Smooth muscle cell (in vitro differentiated cells): ENCODE measurements around the gene CD80. TPM values are rescaled to one million over a fixed set of nuclear protein-coding genes. Genes with fewer than 3 reads are reported as not detected.

Experiments used
- DNase-seq: peaks from one replicate; lab custom pipeline; 2025; ENCODE audit not compliant: unreplicated experiment; lab: John Stamatoyannopoulos, UW
- H2AFZ ChIP-seq: fragments of 200-600 bp; sonication (generic); 2 replicates; pipeline ENCODE4 v1.6.0; 2016; ENCODE audit warnings: antibody characterized with exemption, low read depth, mild to moderate bottlenecking
- H3F3A ChIP-seq: fragments of 200-600 bp; sonication (generic); 2 replicates; pipeline ENCODE4 v1.6.0; 2017; ENCODE audit warnings: antibody characterized with exemption, low read depth
- H3K27ac ChIP-seq: fragments of 200-600 bp; sonication (generic); 2 replicates; pipeline ENCODE4 v1.5.1; 2016; ENCODE audit warnings: low read depth, mild to moderate bottlenecking
- H3K27me3 ChIP-seq: fragments of 200-600 bp; sonication (generic); 2 replicates; pipeline ENCODE4 v1.6.1; 2016; ENCODE audit warnings: low read depth, mild to moderate bottlenecking
- H3K36me3 ChIP-seq: fragments of 200-600 bp; sonication (generic); 2 replicates; pipeline ENCODE4 v1.5.1; 2016; ENCODE audit warnings: low read depth
- H3K4me1 ChIP-seq: fragments of 200-600 bp; sonication (generic); 2 replicates; pipeline ENCODE4 v1.5.1; 2016; ENCODE audit warnings: low read depth
- H3K4me2 ChIP-seq: fragments of 200-600 bp; sonication (generic); 2 replicates; pipeline ENCODE4 v1.6.0; 2016; ENCODE audit warnings: mild to moderate bottlenecking
- H3K4me3 ChIP-seq: fragments of 200-600 bp; sonication (generic); 2 replicates; pipeline ENCODE4 v1.5.1; 2016; ENCODE audit warnings: mild to moderate bottlenecking
- H3K79me2 ChIP-seq: fragments of 200-600 bp; sonication (generic); 2 replicates; pipeline ENCODE4 v1.6.0; 2016; ENCODE audit warnings: low read depth, mild to moderate bottlenecking
- H3K9ac ChIP-seq: fragments of 200-600 bp; sonication (generic); 2 replicates; pipeline ENCODE4 v1.6.0; 2016; ENCODE audit warnings: low read depth
- H3K9me3 ChIP-seq: fragments of 200-600 bp; sonication (generic); replicated peaks from 2 replicates; pipeline ENCODE4 v1.5.1; 2016; ENCODE audit warnings: low read depth
- H4K20me1 ChIP-seq: fragments of 200-600 bp; sonication (generic); 2 replicates; pipeline ENCODE4 v1.6.0; 2016; ENCODE audit warnings: low read depth
- WGBS: methylation state at CpG from one replicate; pipeline ENCODE4 v1.1.7; 2016; ENCODE audit warnings: low lambda C conversion rate; 5-methylcytosine and 5-hydroxymethylcytosine counted together
- polyA plus RNA-seq: library from polyadenylated mRNA; unstranded; fragments of >200 nt; fragmentation: Nextera tagmentation; extraction: Ambion mirVana; gene quantifications from 2 replicates; pipeline ENCODE4 v1.2.1, GENCODE V29; 2016
- total RNA-seq: library from RNA; depleted of rRNA; stranded (reverse); fragments of >200 nt; gene quantifications from 2 replicates; pipeline ENCODE4 v1.2.3, GENCODE V29; 2014
- TF ChIP-seq, protein P1 (sequence below): fragments of 200-600 bp; sonication (generic); IDR thresholded peaks from 2 replicates; pipeline ENCODE4 v1.5.1; 2017; ENCODE audit warnings: borderline replicate concordance, mild to moderate bottlenecking, antibody characterized with exemption; ENCODE audit not compliant: insufficient read depth, poor library complexity, severe bottlenecking

The CD80 gene
- total and polyA plus RNA-seq, 2 experiments from 2014 or later = not detected

DNA sequence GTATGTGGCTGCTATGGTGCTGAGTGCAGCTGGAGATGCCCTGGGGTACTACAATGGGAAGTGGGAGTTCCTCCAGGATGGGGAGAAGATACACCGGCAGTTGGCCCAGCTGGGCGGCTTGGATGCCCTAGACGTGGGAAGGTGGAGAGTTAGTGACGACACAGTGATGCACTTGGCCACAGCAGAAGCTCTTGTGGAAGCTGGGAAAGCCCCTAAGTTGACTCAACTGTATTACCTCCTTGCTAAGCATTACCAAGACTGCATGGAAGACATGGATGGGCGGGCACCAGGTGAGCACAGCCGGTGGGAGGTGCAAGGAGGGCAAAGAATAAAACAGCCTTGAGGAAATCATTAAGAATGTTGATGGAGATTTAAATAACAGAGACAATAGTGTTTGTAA, 22.8 kb upstream of the CD80 start:
- Histone ChIP-seq H2AFZ (no peak overlapping the region), H3K79me2 (no peaks in the 10 kb centered on the region), H3K4me1 (no peaks in the 10 kb centered on the region), H4K20me1 (no peaks in the 10 kb centered on the region), H3K4me2 (no peak overlapping the region), H3K27me3 (no peaks in the 10 kb centered on the region), H3K4me3 (no peak overlapping the region), H3K9ac (no peak overlapping the region), H3F3A (peaks cover 8% of the 10 kb centered on the region), H3K36me3 (no peaks in the 10 kb centered on the region), H3K27ac (no peak overlapping the region), H3K9me3 (no peaks in the 10 kb centered on the region)
- WGBS = 93% methylated on average over 6 of the region's 6 CpGs
- no peak for DNase-seq
- TF ChIP-seq, protein P1, sequence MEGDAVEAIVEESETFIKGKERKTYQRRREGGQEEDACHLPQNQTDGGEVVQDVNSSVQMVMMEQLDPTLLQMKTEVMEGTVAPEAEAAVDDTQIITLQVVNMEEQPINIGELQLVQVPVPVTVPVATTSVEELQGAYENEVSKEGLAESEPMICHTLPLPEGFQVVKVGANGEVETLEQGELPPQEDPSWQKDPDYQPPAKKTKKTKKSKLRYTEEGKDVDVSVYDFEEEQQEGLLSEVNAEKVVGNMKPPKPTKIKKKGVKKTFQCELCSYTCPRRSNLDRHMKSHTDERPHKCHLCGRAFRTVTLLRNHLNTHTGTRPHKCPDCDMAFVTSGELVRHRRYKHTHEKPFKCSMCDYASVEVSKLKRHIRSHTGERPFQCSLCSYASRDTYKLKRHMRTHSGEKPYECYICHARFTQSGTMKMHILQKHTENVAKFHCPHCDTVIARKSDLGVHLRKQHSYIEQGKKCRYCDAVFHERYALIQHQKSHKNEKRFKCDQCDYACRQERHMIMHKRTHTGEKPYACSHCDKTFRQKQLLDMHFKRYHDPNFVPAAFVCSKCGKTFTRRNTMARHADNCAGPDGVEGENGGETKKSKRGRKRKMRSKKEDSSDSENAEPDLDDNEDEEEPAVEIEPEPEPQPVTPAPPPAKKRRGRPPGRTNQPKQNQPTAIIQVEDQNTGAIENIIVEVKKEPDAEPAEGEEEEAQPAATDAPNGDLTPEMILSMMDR = no peak

DNA sequence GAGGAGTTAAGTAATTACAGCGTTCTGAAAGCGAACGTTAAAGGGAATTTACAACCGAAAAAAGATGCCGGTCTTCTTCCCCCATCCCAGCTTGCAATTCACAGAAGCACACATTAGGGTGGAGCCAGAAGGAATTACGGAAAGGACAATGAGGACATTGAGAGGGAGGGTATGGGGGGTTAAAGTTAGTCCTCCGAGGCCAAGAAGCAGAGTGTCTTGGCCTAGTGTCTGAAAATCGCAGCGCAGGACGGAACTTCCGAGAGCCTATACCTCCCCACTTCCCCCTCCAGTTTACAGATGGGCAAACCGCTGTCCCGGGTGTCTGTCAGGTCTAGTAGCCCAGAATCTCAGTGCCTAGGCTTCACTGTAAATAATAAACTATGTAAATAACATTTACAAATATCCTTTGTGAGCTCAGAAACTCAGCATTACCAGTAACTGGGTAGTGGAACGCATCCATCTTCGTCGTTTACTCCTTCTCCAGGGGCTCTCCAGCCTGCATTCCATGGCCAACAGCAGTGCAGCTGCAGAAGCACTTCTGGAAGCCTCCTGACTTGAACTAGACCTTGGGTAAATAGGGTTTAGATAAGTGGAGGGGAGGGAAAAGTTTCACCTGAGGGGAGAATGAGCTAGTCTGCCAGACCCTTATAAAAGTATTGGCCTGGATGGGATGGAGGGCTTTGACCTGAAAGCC, 20.8 kb upstream of the CD80 start:
- WGBS = 20% methylated on average over 16 of the region's 16 CpGs
- no peaks in the 10 kb centered on the region for H3K27me3 ChIP-seq
- H3K36me3 ChIP-seq = no peaks in the 10 kb centered on the region
- no peaks in the 10 kb centered on the region for H3K4me1 ChIP-seq
- H3F3A ChIP-seq = peaks cover 8% of the 10 kb centered on the region
- no peaks in the 10 kb centered on the region for H4K20me1 ChIP-seq
- H2AFZ ChIP-seq = peak overlapping the region; percentile 100
- peak overlapping the region; percentile 97 for H3K4me2 ChIP-seq
- TF ChIP-seq, protein P1 = no peak
- H3K9ac ChIP-seq = peak overlapping the region; percentile 67
- H3K9me3 ChIP-seq = no peaks in the 10 kb centered on the region
- peak overlapping the region; percentile 14 for H3K27ac ChIP-seq
- H3K4me3 ChIP-seq = peak overlapping the region; percentile 65
- DNase-seq = no peak
- H3K79me2 ChIP-seq = no peaks in the 10 kb centered on the region

DNA sequence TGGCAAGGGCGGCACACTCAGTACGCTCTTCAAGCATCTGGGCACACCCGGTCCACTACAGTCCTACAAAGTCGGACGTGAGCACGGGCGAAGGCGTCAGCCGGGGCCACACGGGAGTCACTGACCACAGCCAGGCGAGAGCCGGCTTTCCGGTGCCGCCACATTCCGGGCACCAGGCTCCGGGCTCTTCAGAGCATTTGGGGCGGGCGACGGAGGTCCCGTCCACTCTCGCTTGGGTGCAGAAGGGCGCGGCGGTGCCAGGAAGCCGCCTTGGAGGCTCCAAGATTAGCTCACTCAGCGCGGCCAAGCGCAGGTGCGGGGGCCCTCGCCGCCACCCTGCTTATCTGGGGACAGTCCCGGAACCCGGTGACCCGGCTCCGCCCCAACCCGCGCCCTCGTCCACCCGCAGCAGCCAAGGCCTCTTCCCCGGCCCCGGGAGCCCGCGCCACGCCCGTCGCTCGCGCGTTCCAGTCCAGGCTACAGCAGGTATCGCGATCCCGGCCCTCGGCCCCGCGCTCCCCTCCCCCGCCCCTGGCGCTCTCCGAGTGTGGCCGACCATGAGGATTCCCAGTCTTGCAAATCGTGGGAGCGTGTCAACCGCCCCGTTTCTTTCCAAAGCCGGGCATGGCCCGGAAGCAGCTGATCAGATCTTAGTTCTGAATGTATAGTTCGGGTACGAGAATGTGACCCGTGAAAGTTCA, 20.1 kb upstream of the CD80 start, which contains the start of gene ADPRH:
Gene ADPRH (plus strand): TSS at position 127 of the 701 bp plus-strand sequence. CDS start 2,678 bp downstream, outside the sequence.
- no peaks in the 10 kb centered on the region for H3K79me2 ChIP-seq
- H3F3A ChIP-seq = peaks cover 8% of the 10 kb centered on the region
- peak within 1 kb of the TSS; percentile 100 for H2AFZ ChIP-seq
- peak; percentile 22 for DNase-seq
- H3K4me3 ChIP-seq = peak within 1 kb of the TSS; percentile 65
- no peaks in the 10 kb centered on the region for H3K4me1 ChIP-seq
- H3K27me3 ChIP-seq = no peaks in the 10 kb centered on the region
- TF ChIP-seq, protein P1 = no peak
- no peaks in the 10 kb centered on the region for H3K36me3 ChIP-seq
- peak within 1 kb of the TSS; percentile 14 for H3K27ac ChIP-seq
- H4K20me1 ChIP-seq = no peaks in the 10 kb centered on the region
- H3K9ac ChIP-seq = peak within 1 kb of the TSS; percentile 67
- peak within 1 kb of the TSS; percentile 97 for H3K4me2 ChIP-seq
- H3K9me3 ChIP-seq = no peaks in the 10 kb centered on the region
- WGBS = 3% methylated on average over 41 of the region's 68 CpGs
